SK-N-SH (cell line): Measurements from ENCODE around the gene KLK3. TPM values are rescaled to one million over a fixed set of nuclear protein-coding genes. Genes with fewer than 3 reads are reported as not detected.

Experiments used
- CTCF ChIA-PET: fragments of 300-600, 350-600 bp; formaldehyde crosslinking; extraction: SDS; loops from one replicate; lab custom pipeline; 2021; lab: Yijun Ruan, JAX
- POLR2A ChIA-PET: fragments of 350-600 bp; sonication (Branson Sonifier 250); formaldehyde crosslinking; extraction: SDS; loops from one replicate; lab custom pipeline; 2020; ENCODE audit warnings: antibody characterized with exemption, inconsistent platforms; lab: Yijun Ruan, JAX
- DNase-seq: peaks from one replicate; pipeline ENCODE4 v3.0.0; 2012
- H2AFZ ChIP-seq: fragments of 200-600 bp; sonication (generic); 2 replicates; pipeline ENCODE4 v1.8.1; 2016; ENCODE audit warnings: antibody characterized with exemption, mild to moderate bottlenecking, low read depth
- H3F3A ChIP-seq: fragments of 200-600 bp; sonication (generic); replicated peaks from 2 replicates; pipeline ENCODE3; 2016; ENCODE audit warnings: antibody characterized with exemption, mild to moderate bottlenecking; ENCODE audit not compliant: insufficient read depth
- H3K27ac ChIP-seq, 2 experiments: fragments of 200-500 bp in 1 of 2; fragments of 200-600 bp in 1 of 2; sonication (Bioruptor generic) in 1 of 2; sonication (generic), shearing (Covaris generic) in 1 of 2; 2 replicates each; pipeline versions ENCODE4 v1.5.1 to v1.6.1; 2014 to 2016; ENCODE audit warnings: low read depth in 2 of 2, inconsistent platforms in 1 of 2, low read length in 1 of 2, mild to moderate bottlenecking in 1 of 2, mixed read lengths in 1 of 2
- H3K27me3 ChIP-seq: fragments of 200-600 bp; sonication (generic), shearing (Covaris generic); 2 replicates; pipeline ENCODE4 v1.6.1; 2016; ENCODE audit warnings: mixed run types; ENCODE audit not compliant: insufficient read depth
- H3K36me3 ChIP-seq, 2 experiments: fragments of 200-500 bp in 1 of 2; fragments of 200-600 bp in 1 of 2; sonication (Bioruptor generic) in 1 of 2; sonication (generic) in 1 of 2; replicated peaks in 1 of 2; 2 replicates each; pipeline versions ENCODE3 to v1.5.1; 2014 to 2016; ENCODE audit warnings: low read length in 1 of 2, mild to moderate bottlenecking in 1 of 2; ENCODE audit not compliant: insufficient read depth in 2 of 2, control insufficient read depth in 1 of 2
- H3K4me1 ChIP-seq, 2 experiments: fragments of 200-500 bp in 1 of 2; fragments of 200-600 bp in 1 of 2; sonication (Bioruptor generic) in 1 of 2; sonication (generic), shearing (Covaris generic) in 1 of 2; 2 replicates each; pipeline versions ENCODE4 v1.5.1 to v1.6.1; 2014 to 2016; ENCODE audit warnings: low read depth in 1 of 2, low read length in 1 of 2, mixed run types in 1 of 2; ENCODE audit not compliant: insufficient read depth in 2 of 2, control insufficient read depth in 1 of 2
- H3K4me2 ChIP-seq: fragments of 200-600 bp; sonication (generic), shearing (Covaris generic); 2 replicates; pipeline ENCODE4 v1.6.1; 2017; ENCODE audit warnings: mixed run types
- H3K4me3 ChIP-seq, 2 experiments: fragments of 200-500 bp in 1 of 2; fragments of 200-600 bp in 1 of 2; sonication (Bioruptor generic) in 1 of 2; sonication (generic), shearing (Covaris generic) in 1 of 2; 2 replicates each; pipeline versions ENCODE4 v1.5.1 to v1.8.1; 2014 to 2016; ENCODE audit warnings: low read depth in 2 of 2, inconsistent platforms in 1 of 2, low read length in 1 of 2, mild to moderate bottlenecking in 1 of 2, mixed read lengths in 1 of 2, moderate library complexity in 1 of 2
- H3K79me2 ChIP-seq: fragments of 200-600 bp; sonication (generic); 2 replicates; pipeline ENCODE4 v1.8.1; 2017; ENCODE audit warnings: mild to moderate bottlenecking; ENCODE audit not compliant: insufficient read depth
- H3K9ac ChIP-seq: fragments of 200-600 bp; sonication (generic); 2 replicates; pipeline ENCODE4 v1.6.1; 2017; ENCODE audit warnings: mixed run types
- H3K9me2 ChIP-seq: fragments of 200-600 bp; sonication (generic); 2 replicates; pipeline ENCODE4 v1.6.1; 2017; ENCODE audit warnings: mixed run types
- H3K9me3 ChIP-seq: fragments of 200-600 bp; sonication (generic); 2 replicates; pipeline ENCODE4 v1.6.1; 2017; ENCODE audit warnings: mixed run types, mild to moderate bottlenecking, moderate library complexity
- H4K20me1 ChIP-seq: fragments of 200-600 bp; sonication (generic); 2 replicates; pipeline ENCODE4 v1.6.1; 2017; ENCODE audit warnings: mild to moderate bottlenecking, mixed run types; ENCODE audit not compliant: insufficient read depth
- CHD2 ChIP-seq: fragments of 150-350 bp; IDR thresholded peaks from 2 replicates; pipeline ENCODE4 v1.6.1; 2018; ENCODE audit warnings: low read length; ENCODE audit not compliant: partially characterized antibody
- CTCF ChIP-seq: fragments of 200-600 bp; sonication (generic); IDR thresholded peaks from 2 replicates; pipeline ENCODE4 v1.6.1; 2017; ENCODE audit warnings: antibody characterized with exemption, mild to moderate bottlenecking, moderate library complexity
- ELF1 ChIP-seq: IDR thresholded peaks from 2 replicates; pipeline ENCODE4 v1.4.0; 2012
- EP300 ChIP-seq, 2 experiments: IDR thresholded peaks; 2 replicates each; pipeline versions ENCODE4 v1.4.0 to v1.6.1; 2012; ENCODE audit warnings: borderline replicate concordance in 1 of 2, low read depth in 1 of 2, low read length in 1 of 2
- EZH2phosphoT487 ChIP-seq: fragments of 200-600 bp; sonication (generic); IDR thresholded peaks from 2 replicates; pipeline ENCODE4 v1.6.1; 2017; ENCODE audit warnings: low read depth, mixed run types, mild to moderate bottlenecking, antibody characterized with exemption, moderate library complexity, borderline replicate concordance
- FOSL2 ChIP-seq: IDR thresholded peaks from 2 replicates; pipeline ENCODE4 v1.4.0; 2012; ENCODE audit warnings: low read depth, mild to moderate bottlenecking, moderate library complexity, borderline replicate concordance
- FOXM1 ChIP-seq: IDR thresholded peaks from 2 replicates; pipeline ENCODE4 v1.4.0; 2012; ENCODE audit warnings: low read depth, mild to moderate bottlenecking
- IRF3 ChIP-seq: fragments of 150-350 bp; IDR thresholded peaks from 2 replicates; pipeline ENCODE4 v1.6.1; 2016; ENCODE audit warnings: mild to moderate bottlenecking, low read depth, low read length
- JUND ChIP-seq: IDR thresholded peaks from 2 replicates; pipeline ENCODE4 v1.4.0; 2012
- NFIC ChIP-seq: IDR thresholded peaks from 2 replicates; pipeline ENCODE4 v1.4.0; 2012; ENCODE audit warnings: borderline replicate concordance
- PBX3 ChIP-seq: IDR thresholded peaks from 2 replicates; pipeline ENCODE4; 2012
- POLR2AphosphoS5 ChIP-seq: IDR thresholded peaks from 2 replicates; pipeline ENCODE4 v1.6.1; 2012; ENCODE audit warnings: low read depth, low read length
- RCOR1 ChIP-seq: fragments of 150-350 bp; IDR thresholded peaks from 2 replicates; pipeline ENCODE4 v1.6.1; 2017; ENCODE audit warnings: antibody characterized with exemption, low read length
- REST ChIP-seq: IDR thresholded peaks from 2 replicates; pipeline ENCODE4 v1.6.1; 2012; ENCODE audit warnings: mild to moderate bottlenecking, low read depth, low read length, moderate library complexity
- RFX5 ChIP-seq: IDR thresholded peaks from 2 replicates; pipeline ENCODE4 v1.6.1; 2012; ENCODE audit warnings: mild to moderate bottlenecking, improper control_type of control experiment, low read length
- SMC3 ChIP-seq: IDR thresholded peaks from 2 replicates; pipeline ENCODE4 v1.6.1; 2012; ENCODE audit warnings: low read depth, low read length, improper control_type of control experiment
- TCF12 ChIP-seq: IDR thresholded peaks from 2 replicates; pipeline ENCODE4 v1.4.0; 2012
- USF1 ChIP-seq: IDR thresholded peaks from 2 replicates; pipeline ENCODE4 v1.4.0; 2012; ENCODE audit warnings: low read depth, borderline replicate concordance
- USF2 ChIP-seq: fragments of 150-350 bp; IDR thresholded peaks from 2 replicates; pipeline ENCODE4 v1.6.1; 2017; ENCODE audit warnings: antibody characterized with exemption, low read length, low read depth, borderline replicate concordance
- WGBS: methylation state at CpG from one replicate; pipeline ENCODE4 v1.1.6; 2017; ENCODE audit warnings: low lambda C conversion rate; 5-methylcytosine and 5-hydroxymethylcytosine counted together
- polyA plus RNA-seq, 3 experiments: library from polyadenylated mRNA; depleted of rRNA; stranded (reverse); fragments of >200 nt; gene quantifications; 2 replicates each; pipeline ENCODE4 v1.2.3, GENCODE V29; 2012

KLK3 gene
- polyA plus RNA-seq, 1 of the 3 experiments (the other 2 are of a cell fraction): not detected

- no peak for DNase-seq
- POLR2A ChIA-PET: no interaction called here
- Histone ChIP-seq H3F3A (no peaks in the 10 kb centered on the region), H2AFZ (no peak overlapping the region), H4K20me1 (no peaks in the 10 kb centered on the region), H3K9ac (no peak overlapping the region), H3K4me2 (no peak overlapping the region), H3K9me2 (no peaks in the 10 kb centered on the region), H3K4me3 (no peak overlapping the region), H3K79me2 (no peaks in the 10 kb centered on the region), H3K4me1 (peaks cover 0 to 2% of the 10 kb centered on the region in 2 experiments; a peak in 1 of 4 replicates), H3K9me3 (no peaks in the 10 kb centered on the region), H3K27me3 (peaks cover 58% of the 10 kb centered on the region), H3K27ac (no peak overlapping the region), H3K36me3 (no peaks in the 10 kb centered on the region)
- CTCF ChIA-PET: no interaction called here
- TF ChIP-seq TCF12: no peak
- no peak for TF ChIP-seq RFX5
- no peak for TF ChIP-seq IRF3
- TF ChIP-seq RCOR1: no peak
- no peak for TF ChIP-seq SMC3
- no peak for TF ChIP-seq USF1
- no peak for TF ChIP-seq FOSL2
- TF ChIP-seq PBX3: no peak
- TF ChIP-seq JUND: no peak
- TF ChIP-seq REST: no peak
- no peak for TF ChIP-seq POLR2AphosphoS5
- TF ChIP-seq CTCF: no peak
- no peak for TF ChIP-seq FOXM1
- no peak for TF ChIP-seq CHD2
- TF ChIP-seq NFIC: no peak
- no peak for TF ChIP-seq USF2
- TF ChIP-seq EZH2phosphoT487: no peak
- no peak for TF ChIP-seq ELF1
- TF ChIP-seq EP300 (IDR thresholded peaks at IDR 0.05; ENCODE audit: borderline replicate concordance in 1 of 2, low read depth in 1 of 2, low read length in 1 of 2): no peak
- WGBS: 1% methylated on average over 5 of the region's 5 CpGs
Observed at GRCh38 chr19:50874211-50874610, 19.5 kb downstream of the KLK3 start.
